Activated CD8-positive, alpha-beta memory T cell treated with anti-CD3 and anti-CD28 coated beads for 24 hours (primary cell): ENCODE results near the gene CYP27C1.
A peak's percentile ranks its signal among the peaks of the same experiment; 100 is the strongest.
"Not testable (repeated sequence)": the region's sequence is repeated elsewhere in the genome, so short reads cannot be mapped to it uniquely, and the experiment has no call there.

ENCODE experiments used
- DNase-seq: peaks from one replicate; pipeline ENCODE4 v3.0.0-alpha.2; 2020

The CYP27C1 gene

GRCh38 chr2:127169066-127169660 lies 50.9 kb downstream of the CYP27C1 start:
- DNase-seq = no peak

- DNase-seq = no peak
Observed at GRCh38 chr2:127166231-127166860, 53.8 kb downstream of the CYP27C1 start.

GRCh38 chr2:127165539-127165935 lies 54.6 kb downstream of the CYP27C1 start:
- no peak for DNase-seq

GRCh38 chr2:127164761-127165538 lies 55.1 kb downstream of the CYP27C1 start:
- no peak for DNase-seq

GRCh38 chr2:127163921-127164320 lies 56.2 kb downstream of the CYP27C1 start:
- DNase-seq = no peak

- DNase-seq = not testable (repeated sequence)
Observed at GRCh38 chr2:127163090-127163406, 57.1 kb downstream of the CYP27C1 start.

- peak; percentile 51 for DNase-seq
Observed at GRCh38 chr2:127162261-127163089, 57.6 kb downstream of the CYP27C1 start.

GRCh38 chr2:127161176-127162136 lies 58.6 kb downstream of the CYP27C1 start:
- peak; percentile 42 for DNase-seq

- DNase-seq = no peak
Observed at GRCh38 chr2:127160676-127161075, 59.4 kb downstream of the CYP27C1 start.

GRCh38 chr2:127159543-127159942 lies 60.6 kb downstream of the CYP27C1 start:
- DNase-seq = no peak

GRCh38 chr2:127158614-127159290 lies 61.3 kb downstream of the CYP27C1 start:
- DNase-seq = no peak

- DNase-seq = no peak
Observed at GRCh38 chr2:127157651-127158485, 62.2 kb downstream of the CYP27C1 start.

GRCh38 chr2:127157114-127157513 lies 63.0 kb downstream of the CYP27C1 start:
- DNase-seq = no peak

GRCh38 chr2:127155947-127156346 lies 64.2 kb downstream of the CYP27C1 start:
- no peak for DNase-seq

- no peak for DNase-seq
Observed at GRCh38 chr2:127155028-127155581, 65.0 kb downstream of the CYP27C1 start.

GRCh38 chr2:127154396-127154795 lies 65.7 kb downstream of the CYP27C1 start:
- DNase-seq = no peak

GRCh38 chr2:127153691-127154158 lies 66.4 kb downstream of the CYP27C1 start:
- no peak for DNase-seq

- peak; percentile 11 for DNase-seq
Observed at GRCh38 chr2:127150996-127151395, 69.1 kb downstream of the CYP27C1 start.

GRCh38 chr2:127149384-127149783 lies 70.7 kb downstream of the CYP27C1 start:
- no peak for DNase-seq
